ENCODE results near the gene INTS14. TPM values are rescaled to one million over a fixed set of nuclear protein-coding genes. Genes with fewer than 3 reads are reported as not detected.

INTS14 gene
- total RNA-seq, 1 donor from 2014 or later = 45.4 TPM

GRCh38 chr15:65642594-65642993, 31.7 kb upstream of the INTS14 start:
- Mint-ChIP-seq H3K36me3 (ENCODE audit: low read depth) (peaks cover 2% of the 10 kb centered on the region), H3K27me3 (ENCODE audit: low read depth) (no peaks in the 10 kb centered on the region), H3K4me3 (ENCODE audit: low read depth) (no peak overlapping the region), H3K9me3 (no peaks in the 10 kb centered on the region), H3K4me1 (ENCODE audit: low read depth) (peaks cover 9% of the 10 kb centered on the region), H3K27ac (no peak overlapping the region)
- DNase-seq (ENCODE audit: low spot score) = no peak
- intact Hi-C loops (cut with micrococcal nuclease) = no loop called here

GRCh38 chr15:65641768-65642475, 31.0 kb upstream of the INTS14 start:
- no peaks in the 10 kb centered on the region for H3K9me3 Mint-ChIP-seq
- no peak for DNase-seq (ENCODE audit: low spot score)
- no peak overlapping the region for H3K4me3 Mint-ChIP-seq (ENCODE audit: low read depth)
- peaks cover 9% of the 10 kb centered on the region for H3K4me1 Mint-ChIP-seq (ENCODE audit: low read depth)
- H3K36me3 Mint-ChIP-seq (ENCODE audit: low read depth) = no peaks in the 10 kb centered on the region
- no peaks in the 10 kb centered on the region for H3K27me3 Mint-ChIP-seq (ENCODE audit: low read depth)
- no peak overlapping the region for H3K27ac Mint-ChIP-seq
- intact Hi-C loops (cut with micrococcal nuclease) = no loop called here

GRCh38 chr15:65639509-65639908, 28.6 kb upstream of the INTS14 start:
- H3K36me3 Mint-ChIP-seq (ENCODE audit: low read depth) = no peaks in the 10 kb centered on the region
- H3K4me3 Mint-ChIP-seq (ENCODE audit: low read depth) = no peak overlapping the region
- H3K27ac Mint-ChIP-seq = no peak overlapping the region
- H3K4me1 Mint-ChIP-seq (ENCODE audit: low read depth) = peaks cover 9% of the 10 kb centered on the region
- H3K9me3 Mint-ChIP-seq = no peaks in the 10 kb centered on the region
- no peaks in the 10 kb centered on the region for H3K27me3 Mint-ChIP-seq (ENCODE audit: low read depth)
- intact Hi-C loops (cut with micrococcal nuclease) = no loop called here
- no peak for DNase-seq (ENCODE audit: low spot score)

GRCh38 chr15:65638681-65639089, 27.8 kb upstream of the INTS14 start:
- Mint-ChIP-seq H3K27ac (no peak overlapping the region), H3K36me3 (ENCODE audit: low read depth) (no peaks in the 10 kb centered on the region), H3K4me1 (ENCODE audit: low read depth) (peaks cover 9% of the 10 kb centered on the region), H3K27me3 (ENCODE audit: low read depth) (no peaks in the 10 kb centered on the region), H3K9me3 (no peaks in the 10 kb centered on the region), H3K4me3 (ENCODE audit: low read depth) (no peak overlapping the region)
- peak; percentile 31 for DNase-seq (ENCODE audit: low spot score)
- intact Hi-C loops (cut with micrococcal nuclease) = loop anchor here (1.0 kb wide), 1 partner anchor 219 kb away; no protein-coding TSS in a partner anchor

GRCh38 chr15:65638109-65638508, 27.2 kb upstream of the INTS14 start:
- intact Hi-C loops (cut with micrococcal nuclease) = loop anchor here (1.0 kb wide), 1 partner anchor 219 kb away; no protein-coding TSS in a partner anchor
- H3K9me3 Mint-ChIP-seq = no peaks in the 10 kb centered on the region
- H3K27me3 Mint-ChIP-seq (ENCODE audit: low read depth) = no peaks in the 10 kb centered on the region
- no peak overlapping the region for H3K27ac Mint-ChIP-seq
- DNase-seq (ENCODE audit: low spot score) = no peak
- H3K4me3 Mint-ChIP-seq (ENCODE audit: low read depth) = no peak overlapping the region
- no peaks in the 10 kb centered on the region for H3K36me3 Mint-ChIP-seq (ENCODE audit: low read depth)
- H3K4me1 Mint-ChIP-seq (ENCODE audit: low read depth) = peaks cover 9% of the 10 kb centered on the region

GRCh38 chr15:65634356-65634755, 23.4 kb upstream of the INTS14 start:
- peaks cover 16% of the 10 kb centered on the region for H3K4me1 Mint-ChIP-seq (ENCODE audit: low read depth)
- no peak overlapping the region for H3K27ac Mint-ChIP-seq
- no peak for DNase-seq (ENCODE audit: low spot score)
- no peaks in the 10 kb centered on the region for H3K9me3 Mint-ChIP-seq
- intact Hi-C loops (cut with micrococcal nuclease) = no loop called here
- H3K4me3 Mint-ChIP-seq (ENCODE audit: low read depth) = no peak overlapping the region
- H3K36me3 Mint-ChIP-seq (ENCODE audit: low read depth) = no peaks in the 10 kb centered on the region
- H3K27me3 Mint-ChIP-seq (ENCODE audit: low read depth) = no peaks in the 10 kb centered on the region

GRCh38 chr15:65633752-65634151, 22.8 kb upstream of the INTS14 start:
- no peak overlapping the region for H3K4me3 Mint-ChIP-seq (ENCODE audit: low read depth)
- peaks cover 12% of the 10 kb centered on the region for H3K4me1 Mint-ChIP-seq (ENCODE audit: low read depth)
- no peak for DNase-seq (ENCODE audit: low spot score)
- no peak overlapping the region for H3K27ac Mint-ChIP-seq
- H3K27me3 Mint-ChIP-seq (ENCODE audit: low read depth) = no peaks in the 10 kb centered on the region
- H3K9me3 Mint-ChIP-seq = no peaks in the 10 kb centered on the region
- H3K36me3 Mint-ChIP-seq (ENCODE audit: low read depth) = no peaks in the 10 kb centered on the region
- intact Hi-C loops (cut with micrococcal nuclease) = no loop called here

- DNase-seq (ENCODE audit: low spot score) = no peak
- no peak overlapping the region for H3K27ac Mint-ChIP-seq
- intact Hi-C loops (cut with micrococcal nuclease) = no loop called here
- no peak overlapping the region for H3K4me3 Mint-ChIP-seq (ENCODE audit: low read depth)
- H3K4me1 Mint-ChIP-seq (ENCODE audit: low read depth) = peaks cover 8% of the 10 kb centered on the region
- H3K36me3 Mint-ChIP-seq (ENCODE audit: low read depth) = no peaks in the 10 kb centered on the region
- H3K9me3 Mint-ChIP-seq = no peaks in the 10 kb centered on the region
- H3K27me3 Mint-ChIP-seq (ENCODE audit: low read depth) = no peaks in the 10 kb centered on the region
Measured at GRCh38 chr15:65632780-65633375, 21.9 kb upstream of the INTS14 start.

- Mint-ChIP-seq H3K27me3 (ENCODE audit: low read depth) (no peaks in the 10 kb centered on the region), H3K4me3 (ENCODE audit: low read depth) (no peak overlapping the region), H3K9me3 (no peaks in the 10 kb centered on the region), H3K4me1 (ENCODE audit: low read depth) (peaks cover 8% of the 10 kb centered on the region), H3K27ac (no peak overlapping the region), H3K36me3 (ENCODE audit: low read depth) (no peaks in the 10 kb centered on the region)
- no peak for DNase-seq (ENCODE audit: low spot score)
- intact Hi-C loops (cut with micrococcal nuclease) = no loop called here
Measured at GRCh38 chr15:65631503-65631902, 20.6 kb upstream of the INTS14 start.

GRCh38 chr15:65630760-65631159, 19.8 kb upstream of the INTS14 start:
- Mint-ChIP-seq H3K27ac (no peak overlapping the region), H3K4me1 (ENCODE audit: low read depth) (peaks cover 8% of the 10 kb centered on the region), H3K27me3 (ENCODE audit: low read depth) (no peaks in the 10 kb centered on the region), H3K9me3 (no peaks in the 10 kb centered on the region), H3K36me3 (ENCODE audit: low read depth) (no peaks in the 10 kb centered on the region), H3K4me3 (ENCODE audit: low read depth) (no peak overlapping the region)
- intact Hi-C loops (cut with micrococcal nuclease) = no loop called here
- no peak for DNase-seq (ENCODE audit: low spot score)

GRCh38 chr15:65629548-65629947, 18.6 kb upstream of the INTS14 start:
- Mint-ChIP-seq H3K4me3 (ENCODE audit: low read depth) (no peak overlapping the region), H3K36me3 (ENCODE audit: low read depth) (no peaks in the 10 kb centered on the region), H3K27ac (no peak overlapping the region), H3K27me3 (ENCODE audit: low read depth) (no peaks in the 10 kb centered on the region), H3K4me1 (ENCODE audit: low read depth) (peaks cover 8% of the 10 kb centered on the region), H3K9me3 (no peaks in the 10 kb centered on the region)
- no peak for DNase-seq (ENCODE audit: low spot score)
- intact Hi-C loops (cut with micrococcal nuclease) = no loop called here

GRCh38 chr15:65626856-65627255, 15.9 kb upstream of the INTS14 start:
- no peak for DNase-seq (ENCODE audit: low spot score)
- Mint-ChIP-seq H3K36me3 (ENCODE audit: low read depth) (no peaks in the 10 kb centered on the region), H3K4me1 (ENCODE audit: low read depth) (peaks cover 4% of the 10 kb centered on the region), H3K27me3 (ENCODE audit: low read depth) (no peaks in the 10 kb centered on the region), H3K27ac (no peak overlapping the region), H3K9me3 (no peaks in the 10 kb centered on the region), H3K4me3 (ENCODE audit: low read depth) (no peak overlapping the region)
- intact Hi-C loops (cut with micrococcal nuclease) = no loop called here

- H3K27me3 Mint-ChIP-seq (ENCODE audit: low read depth) = no peaks in the 10 kb centered on the region
- DNase-seq (ENCODE audit: low spot score) = no peak
Measured at GRCh38 chr15:65623103-65623502, 12.2 kb upstream of the INTS14 start.

More at GRCh38 chr15:65623103-65623502, 12.2 kb upstream of the INTS14 start:
- Mint-ChIP-seq H3K36me3 (ENCODE audit: low read depth) (no peaks in the 10 kb centered on the region), H3K9me3 (no peaks in the 10 kb centered on the region), H3K4me3 (ENCODE audit: low read depth) (no peak overlapping the region), H3K27ac (no peak overlapping the region), H3K4me1 (ENCODE audit: low read depth) (no peaks in the 10 kb centered on the region)
- intact Hi-C loops (cut with micrococcal nuclease) = no loop called here
